Upper lobe of left lung (tissue), 6 donors: ENCODE results near the gene EML1. TPM values are rescaled to one million over a fixed set of nuclear protein-coding genes. Genes with fewer than 3 reads are reported as not detected.

Source experiments
- ATAC-seq, 2 donors: fragments of 200-7000 bp; cut with Tn5 transposase; one replicate each; pipeline ENCODE4 v1.9.1; 2022; ENCODE audit warnings: mild to moderate bottlenecking in 2 of 2, moderate library complexity in 2 of 2; ENCODE audit not compliant: low FRiP score in 2 of 2
- DNase-seq, 2 donors: peaks; one replicate each; pipeline ENCODE4 v3.0.0-alpha.2; 2019 to 2020
- H3K27ac ChIP-seq, 4 donors: fragments of 200-600 bp; sonication (generic); one replicate each; pipeline ENCODE4 v1.5.1; 2016 to 2019
- H3K27me3 ChIP-seq, 4 donors: fragments of 200-600 bp; sonication (generic); one replicate each; pipeline ENCODE4 v1.5.1; 2017 to 2019
- H3K36me3 ChIP-seq, 4 donors: fragments of 200-600 bp; sonication (generic); one replicate each; pipeline ENCODE4 v1.5.1; 2016 to 2019
- H3K4me1 ChIP-seq, 4 donors: fragments of 200-600 bp; sonication (generic); one replicate each; pipeline ENCODE4 v1.5.1; 2018 to 2019
- H3K4me3 ChIP-seq, 4 donors: fragments of 200-600 bp; sonication (generic); one replicate each; pipeline ENCODE4 v1.5.1; 2017 to 2019; ENCODE audit warnings: mild to moderate bottlenecking in 2 of 4, moderate library complexity in 1 of 4
- H3K9me3 ChIP-seq, 4 donors: fragments of 200-600 bp; sonication (generic); one replicate each; pipeline ENCODE4 v1.5.1; 2018 to 2019
- EP300 ChIP-seq, 4 donors: sonication (generic); formaldehyde crosslinking; IDR thresholded peaks; one replicate each; pipeline ENCODE4 v1.5.1; 2017; ENCODE audit warnings: antibody characterized with exemption in 4 of 4, control low read depth in 2 of 4
- POLR2A ChIP-seq, 4 donors: fragments of 450-650 bp; IDR thresholded peaks; one replicate each; pipeline ENCODE4 v1.5.1; 2016 to 2017; ENCODE audit warnings: antibody characterized with exemption in 4 of 4, mild to moderate bottlenecking in 2 of 4
- POLR2AphosphoS5 ChIP-seq, 2 donors: sonication (generic); formaldehyde crosslinking; IDR thresholded peaks; one replicate each; pipeline ENCODE4 v1.5.1; 2017; ENCODE audit warnings: antibody characterized with exemption in 2 of 2
- WGBS, 2 donors: methylation state at CpG; one replicate each; pipeline ENCODE4 v1.1.5; 2017 to 2018; 5-methylcytosine and 5-hydroxymethylcytosine counted together
- total RNA-seq, 6 donors: library from RNA; depleted of rRNA in 4 of 6; stranded (reverse); fragments of >200 nt in 4 of 6; gene quantifications; one replicate each; pipeline versions ENCODE4 v1.1.0 to v1.2.1, GENCODE V29; 2016 to 2021
- TF ChIP-seq, protein P1 (sequence below), 6 experiments: fragments of 450-650 bp in 4 of 6; fragments of 200-600 bp in 2 of 6; sonication (generic) in 2 of 6; IDR thresholded peaks; one replicate each; pipeline ENCODE4 v1.5.1; 2016 to 2019; ENCODE audit warnings: antibody characterized with exemption in 6 of 6
- donor health status: DM: no; HTN: no; CAD: no; lungs with moderate emphysema.
- donor health status: DM: no; HTN: yes; CAD: no; lungs with severe emphysema.

The EML1 gene
- total RNA-seq, 6 donors from 2014 or later: 22.2 to 55.5 (median 36.4) TPM

DNA sequence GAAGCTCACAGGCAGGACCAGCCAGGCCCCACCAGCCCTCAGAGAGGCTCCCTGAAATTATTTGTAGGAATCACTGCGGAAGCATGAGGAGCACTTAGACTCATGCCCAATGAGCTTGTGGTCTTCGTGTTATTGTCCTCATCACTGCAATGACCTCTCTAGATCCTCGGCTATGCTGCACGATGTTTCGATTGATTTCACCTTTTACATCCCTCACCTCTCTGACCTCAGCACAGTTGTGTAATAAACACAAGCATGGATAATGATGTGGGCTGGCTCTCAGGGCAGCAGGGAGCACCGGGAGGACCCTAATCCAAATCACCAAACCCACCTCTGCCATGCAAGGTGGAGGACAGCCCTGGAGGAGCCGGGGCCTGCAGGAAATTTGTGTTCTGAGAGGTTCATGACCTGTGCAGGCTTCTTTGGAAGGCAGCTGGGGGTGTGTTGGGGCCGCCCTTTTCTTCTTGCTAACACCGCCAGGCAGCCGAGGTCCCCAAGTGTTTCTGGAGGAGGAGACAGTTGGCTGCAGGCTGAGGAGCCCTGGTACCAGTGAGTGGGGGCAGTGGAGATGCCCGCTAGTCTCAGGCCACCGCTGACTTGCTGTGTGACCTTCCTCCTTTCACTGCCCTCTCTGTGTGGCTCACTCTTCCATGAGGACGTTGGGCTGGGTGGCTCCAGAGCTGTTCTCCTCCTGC, 29.5 kb upstream of the EML1 start:
- DNase-seq (no peak), ATAC-seq (no peak)
- Histone ChIP-seq H3K27ac (no peak overlapping the region), H3K9me3 (no peaks in the 10 kb centered on the region), H3K4me3 (no peak overlapping the region), H3K4me1 (peaks cover 0 to 7% (median 5%) of the 10 kb centered on the region in 4 donors), H3K27me3 (no peaks in the 10 kb centered on the region), H3K36me3 (no peaks in the 10 kb centered on the region)
- 81 to 89% methylated on average over 11 to 13 of the region's 13 CpGs for WGBS, 2 donors
- TF ChIP-seq, protein P1, sequence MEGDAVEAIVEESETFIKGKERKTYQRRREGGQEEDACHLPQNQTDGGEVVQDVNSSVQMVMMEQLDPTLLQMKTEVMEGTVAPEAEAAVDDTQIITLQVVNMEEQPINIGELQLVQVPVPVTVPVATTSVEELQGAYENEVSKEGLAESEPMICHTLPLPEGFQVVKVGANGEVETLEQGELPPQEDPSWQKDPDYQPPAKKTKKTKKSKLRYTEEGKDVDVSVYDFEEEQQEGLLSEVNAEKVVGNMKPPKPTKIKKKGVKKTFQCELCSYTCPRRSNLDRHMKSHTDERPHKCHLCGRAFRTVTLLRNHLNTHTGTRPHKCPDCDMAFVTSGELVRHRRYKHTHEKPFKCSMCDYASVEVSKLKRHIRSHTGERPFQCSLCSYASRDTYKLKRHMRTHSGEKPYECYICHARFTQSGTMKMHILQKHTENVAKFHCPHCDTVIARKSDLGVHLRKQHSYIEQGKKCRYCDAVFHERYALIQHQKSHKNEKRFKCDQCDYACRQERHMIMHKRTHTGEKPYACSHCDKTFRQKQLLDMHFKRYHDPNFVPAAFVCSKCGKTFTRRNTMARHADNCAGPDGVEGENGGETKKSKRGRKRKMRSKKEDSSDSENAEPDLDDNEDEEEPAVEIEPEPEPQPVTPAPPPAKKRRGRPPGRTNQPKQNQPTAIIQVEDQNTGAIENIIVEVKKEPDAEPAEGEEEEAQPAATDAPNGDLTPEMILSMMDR (IDR thresholded peaks at IDR 0.05): no peak
- TF ChIP-seq EP300 (IDR thresholded peaks at IDR 0.05): no peak
- TF ChIP-seq POLR2A (IDR thresholded peaks at IDR 0.05): no peak
- TF ChIP-seq POLR2AphosphoS5 (IDR thresholded peaks at IDR 0.05): no peak

DNA sequence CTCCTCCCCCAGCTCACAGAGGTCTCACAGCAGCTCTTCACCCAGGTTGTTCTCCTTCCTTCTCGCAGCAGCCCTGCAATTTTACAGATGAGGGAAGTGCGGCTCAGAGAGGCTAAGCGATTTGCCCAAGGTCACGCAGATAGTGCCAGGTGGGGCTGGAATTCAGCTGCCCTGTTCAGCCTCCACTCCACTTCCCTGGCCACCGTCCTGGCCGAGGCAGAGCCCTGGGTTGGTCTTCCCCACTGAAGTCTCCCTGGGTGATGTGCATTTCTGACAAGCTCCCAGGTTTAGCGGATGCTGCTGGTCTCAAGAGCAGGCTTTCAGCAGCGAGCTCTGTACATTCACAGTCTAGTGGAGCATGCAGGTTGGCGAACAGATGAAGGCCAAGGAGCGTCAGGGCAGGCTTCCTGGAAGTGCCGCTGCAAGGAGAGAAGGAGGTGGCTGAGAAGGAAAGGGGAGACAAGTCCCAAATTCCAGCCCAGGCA, 28.9 kb upstream of the EML1 start:
- ATAC-seq (no peak), DNase-seq (no peak)
- peaks cover 0 to 4% (median 1%) of the 10 kb centered on the region in 4 donors for H3K4me1 ChIP-seq
- TF ChIP-seq, protein P1 (IDR thresholded peaks at IDR 0.05): no peak
- no peak for TF ChIP-seq POLR2A (IDR thresholded peaks at IDR 0.05)
- TF ChIP-seq POLR2AphosphoS5 (IDR thresholded peaks at IDR 0.05): no peak
- no peak for TF ChIP-seq EP300 (IDR thresholded peaks at IDR 0.05)
- H3K27me3 ChIP-seq: no peaks in the 10 kb centered on the region
- H3K4me3 ChIP-seq: no peak overlapping the region
- WGBS, 2 donors: 89 to 93% methylated on average over 11 of the region's 11 CpGs
- H3K27ac ChIP-seq: no peak overlapping the region
- no peaks in the 10 kb centered on the region for H3K36me3 ChIP-seq
- H3K9me3 ChIP-seq: no peaks in the 10 kb centered on the region

DNA sequence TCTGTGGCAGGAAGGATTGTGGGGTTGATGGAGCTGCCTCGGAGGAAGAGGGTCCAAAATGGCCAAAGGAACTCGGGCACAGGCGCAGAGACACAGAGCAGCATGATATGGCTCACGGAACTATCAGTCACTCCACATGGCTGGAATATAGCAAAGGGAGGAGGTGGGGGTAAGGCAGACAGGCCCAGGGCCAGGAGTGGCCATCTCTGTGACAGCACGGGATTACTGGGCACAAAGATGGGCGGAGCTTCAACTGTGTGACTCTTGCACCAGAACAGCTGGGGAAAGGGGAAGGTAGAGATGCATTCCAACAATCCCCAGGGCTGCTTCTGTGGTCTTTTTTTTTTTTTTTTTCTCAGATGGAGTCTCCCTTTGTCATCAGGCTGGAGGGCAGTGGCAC, 24.8 kb upstream of the EML1 start:
- no peaks in the 10 kb centered on the region for H3K36me3 ChIP-seq
- WGBS, 2 donors: 79 to 88% methylated on average over 6 of the region's 6 CpGs
- H3K27me3 ChIP-seq: no peaks in the 10 kb centered on the region
- H3K4me1 ChIP-seq: no peaks in the 10 kb centered on the region
- ATAC-seq (peak; percentile 25 to 41), DNase-seq (no peak)
- TF ChIP-seq, protein P1 (IDR thresholded peaks at IDR 0.05): no peak
- no peak for TF ChIP-seq EP300 (IDR thresholded peaks at IDR 0.05)
- TF ChIP-seq POLR2A (IDR thresholded peaks at IDR 0.05): no peak
- TF ChIP-seq POLR2AphosphoS5 (IDR thresholded peaks at IDR 0.05): no peak
- no peak overlapping the region for H3K27ac ChIP-seq
- H3K9me3 ChIP-seq: no peaks in the 10 kb centered on the region
- no peak overlapping the region for H3K4me3 ChIP-seq

DNA sequence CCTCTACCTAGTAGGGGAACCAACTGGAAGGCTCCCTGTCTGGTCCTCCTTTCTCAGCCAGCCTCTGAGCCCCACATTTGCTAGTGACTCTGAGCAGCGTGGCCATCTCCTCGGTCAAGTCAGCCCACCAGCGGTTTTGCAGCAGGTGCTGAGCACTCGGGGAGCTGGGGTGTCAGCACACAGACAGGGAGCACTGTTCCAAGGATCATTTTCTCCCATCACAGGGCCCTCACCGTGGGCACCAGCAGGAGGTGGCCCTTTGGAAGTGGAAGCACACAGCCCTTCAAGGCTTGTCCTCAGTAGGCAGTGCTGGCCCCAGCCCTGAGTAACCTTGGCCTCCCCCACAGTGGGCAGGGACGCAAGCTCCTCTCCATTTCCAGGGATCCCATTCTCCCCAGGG, 24.1 kb upstream of the EML1 start:
- Histone ChIP-seq H3K27me3 (no peaks in the 10 kb centered on the region), H3K4me3 (no peak overlapping the region), H3K4me1 (peaks cover 0 to under 1% (median 0%) of the 10 kb centered on the region in 4 donors), H3K36me3 (no peaks in the 10 kb centered on the region), H3K9me3 (no peaks in the 10 kb centered on the region), H3K27ac (no peak overlapping the region)
- WGBS, 2 donors: 94% methylated on average over 6 of the region's 6 CpGs; no CpG with 5 or more reads in 1 of the 2 donors
- TF ChIP-seq EP300 (IDR thresholded peaks at IDR 0.05): no peak
- no peak for TF ChIP-seq POLR2AphosphoS5 (IDR thresholded peaks at IDR 0.05)
- DNase-seq (no peak), ATAC-seq (no peak)

DNA sequence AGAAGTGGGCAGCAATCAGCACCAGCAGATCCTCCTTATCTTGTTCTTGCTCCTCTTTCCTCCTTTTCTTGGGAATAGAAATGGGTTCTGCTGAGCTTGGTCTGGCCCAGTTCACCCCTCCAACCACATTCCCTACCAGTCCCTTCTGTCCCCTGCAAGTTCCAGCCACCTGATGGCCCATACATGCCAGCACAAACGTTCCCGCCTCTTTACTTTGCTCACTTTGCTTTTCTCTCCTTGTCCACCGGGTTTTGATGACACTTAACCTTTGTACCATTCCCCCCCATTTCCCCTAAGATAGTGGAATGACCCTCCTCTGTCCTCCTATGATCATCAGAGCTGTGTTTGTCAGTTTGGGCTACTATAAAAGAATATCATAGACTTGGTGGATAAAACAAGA, 23.4 kb upstream of the EML1 start:
- no peak for ATAC-seq
- H3K9me3 ChIP-seq: no peaks in the 10 kb centered on the region
- peaks cover 0 to 6% (median 3%) of the 10 kb centered on the region in 4 donors for H3K4me1 ChIP-seq
- DNase-seq: peak in 1 of 2 donors; percentile 3
- no peaks in the 10 kb centered on the region for H3K36me3 ChIP-seq
- TF ChIP-seq, protein P1 (IDR thresholded peaks at IDR 0.05): no peak
- no peak for TF ChIP-seq POLR2A (IDR thresholded peaks at IDR 0.05)
- TF ChIP-seq EP300 (IDR thresholded peaks at IDR 0.05): no peak
- TF ChIP-seq POLR2AphosphoS5 (IDR thresholded peaks at IDR 0.05): no peak
- no peak overlapping the region for H3K4me3 ChIP-seq
- WGBS, 2 donors: 74 to 83% methylated on average over 3 of the region's 3 CpGs
- H3K27ac ChIP-seq: no peak overlapping the region
- no peaks in the 10 kb centered on the region for H3K27me3 ChIP-seq
